ENCODE results near the gene CFAP299. TPM values are rescaled to one million over a fixed set of nuclear protein-coding genes. Genes with fewer than 3 reads are reported as not detected.

The CFAP299 gene
- total and polyA plus RNA-seq, 2 of the 8 experiments (the other 6 are each of a cell fraction or from before 2014, with no cell fraction given), result not detected

- Histone ChIP-seq H3K23me2 (ENCODE audit: low read depth, low read length) (no peaks in the 10 kb centered on the region), H4K91ac (replicated peaks; ENCODE audit: insufficient read length, low read length) (no peak overlapping the region), H3K18ac (ENCODE audit: extremely low read depth, low read length) (no peak overlapping the region), H2AK5ac (ENCODE audit: low read depth, low read length) (no peak overlapping the region), H4K5ac (ENCODE audit: insufficient read length, low read depth, low read length) (no peak overlapping the region), H3K4me3 (ENCODE audit: extremely low read depth in 1 of 4, insufficient read depth in 2 of 4, low read depth in 3 of 4, low read length in 4 of 4) (no peak overlapping the region), H4K20me1 (replicated peaks in 1 of 2; ENCODE audit: control insufficient read depth in 1 of 2, insufficient read depth in 2 of 2, low read length in 2 of 2) (no peaks in the 10 kb centered on the region), H3K79me1 (ENCODE audit: low read depth, low read length) (no peaks in the 10 kb centered on the region), H3K4me2 (ENCODE audit: insufficient read depth in 1 of 2, low read depth in 2 of 2, low read length in 2 of 2) (no peak overlapping the region), H3K56ac (replicated peaks; ENCODE audit: insufficient read length, low read depth, low read length) (no peak overlapping the region), H4K8ac (ENCODE audit: extremely low read depth, insufficient read depth, low read length) (no peak overlapping the region), H3K4me1 (replicated peaks in 1 of 4; ENCODE audit: control insufficient read depth in 3 of 4, insufficient read depth in 4 of 4, low read length in 3 of 4) (no peaks in the 10 kb centered on the region), H3K4ac (replicated peaks; ENCODE audit: insufficient read length, low read depth, low read length) (no peak overlapping the region), H2BK5ac (ENCODE audit: low read depth, low read length) (no peak overlapping the region), H3K14ac (ENCODE audit: insufficient read length) (no peak overlapping the region), H3K23ac (ENCODE audit: insufficient read length) (no peak overlapping the region), H2BK20ac (ENCODE audit: low read length) (no peak overlapping the region), H3K79me2 (ENCODE audit: control insufficient read depth in 1 of 2, insufficient read depth in 2 of 2, low read length in 2 of 2) (no peaks in the 10 kb centered on the region), H3K9ac (replicated peaks in 1 of 4; ENCODE audit: extremely low read depth in 1 of 4, low read depth in 3 of 4, low read length in 3 of 4) (no peak overlapping the region), H3K9me3 (ENCODE audit: insufficient read depth in 2 of 2, low read depth in 1 of 2, low read length in 1 of 2) (no peaks in the 10 kb centered on the region), H2AFZ (ENCODE audit: low read length) (no peak overlapping the region), H2BK12ac (ENCODE audit: low read depth, low read length) (no peak overlapping the region), H2BK15ac (ENCODE audit: low read length) (no peak overlapping the region), H2BK120ac (replicated peaks; ENCODE audit: low read depth, low read length) (no peak overlapping the region), H3K36me3 (ENCODE audit: control insufficient read depth in 2 of 4, insufficient read depth in 4 of 4, low read length in 3 of 4) (no peaks in the 10 kb centered on the region), H3K27me3 (replicated peaks in 1 of 4; ENCODE audit: control insufficient read depth in 3 of 4, extremely low read depth in 1 of 4, insufficient read depth in 3 of 4, low read length in 3 of 4) (no peaks in the 10 kb centered on the region), H3K27ac (ENCODE audit: low read depth, low read length) (no peak overlapping the region)
- no peak for DNase-seq (ENCODE audit: low read depth in 1 of 2, low spot score in 2 of 2)
- TF ChIP-seq CHD2 (IDR thresholded peaks at IDR 0.05; ENCODE audit: low read length), result no peak
- no peak for FAIRE-seq
- ChIA-PET POLR2A (ENCODE audit: partially characterized antibody) (no interaction called here), CTCF (ENCODE audit: partially characterized antibody) (interaction anchor here (1.0 to 1.6 kb wide), 3 partner anchors 8 to 19 kb away, joined by 3 to 6 read pairs (median 5); no protein-coding TSS in a partner anchor)
- 88% methylated on average over 8 of the region's 8 CpGs; no CpG with 5 or more reads in 1 of the 2 experiments for WGBS, 2 experiments (ENCODE audit: extremely low coverage in 1 of 2, insufficient coverage in 1 of 2, insufficient read length in 1 of 2, insufficient replicate concordance in 2 of 2, low coverage in 1 of 2, low lambda C conversion rate in 2 of 2, missing lambda C conversion rate in 1 of 2)
Measured at GRCh38 chr4:80321341-80321740, 14.2 kb upstream of the CFAP299 start.
